ENCODE measurements around the gene RPS6KA3. TPM values are rescaled to one million over a fixed set of nuclear protein-coding genes. Genes with fewer than 3 reads are reported as not detected.

RPS6KA3 gene
- total and polyA plus RNA-seq, 9 of the 15 experiments (the other 6 are each of a cell fraction or from before 2014, with no cell fraction given) = 10.9 to 61.9 (median 37.4) TPM

GRCh38 chrX:20204351-20204750 lies 62.4 kb downstream of the RPS6KA3 start:
- Histone ChIP-seq H3K9me1 (ENCODE audit: control insufficient read depth, insufficient read depth, low read length) (no peaks in the 10 kb centered on the region), H3K36me3 (ENCODE audit: control insufficient read depth, insufficient read depth, low read length) (peaks cover 47% of the 10 kb centered on the region; the same call in 2 of the 3 replicates), H4K20me1 (replicated peaks; ENCODE audit: control insufficient read depth, insufficient read depth, low read length) (no peaks in the 10 kb centered on the region), H3K27ac (ENCODE audit: extremely low read depth, low read depth, low read length) (no peak overlapping the region), H2AFZ (ENCODE audit: low read depth, low read length) (no peak overlapping the region), H3K79me2 (ENCODE audit: control insufficient read depth, insufficient read depth, low read length) (no peaks in the 10 kb centered on the region), H3K4me3 (no peak overlapping the region), H3K9me3 (replicated peaks; ENCODE audit: control insufficient read depth, insufficient read depth, low read depth, low read length) (no peaks in the 10 kb centered on the region), H3K27me3 (ENCODE audit: control insufficient read depth in 2 of 2, insufficient read depth in 2 of 2, low read length in 2 of 2) (no peaks in the 10 kb centered on the region), H3K9ac (ENCODE audit: insufficient read depth in 1 of 2, low read depth in 2 of 2, low read length in 2 of 2) (no peak overlapping the region), H3K4me1 (replicated peaks in 1 of 2; ENCODE audit: control insufficient read depth in 2 of 2, insufficient read depth in 2 of 2, low read length in 2 of 2) (no peaks in the 10 kb centered on the region), H3K4me2 (ENCODE audit: insufficient read depth, low read length) (no peak overlapping the region)
- ATAC-seq (no peak), DNase-seq (ENCODE audit: extremely low read depth in 1 of 4, low spot score in 3 of 4) (no peak), FAIRE-seq (no peak)
- in situ Hi-C loops (cut with MboI) = no loop called here
- CTCF ChIA-PET (ENCODE audit: low intra/inter-chr PET ratio) = no interaction called here
- TF ChIP-seq NFATC3 (IDR thresholded peaks at IDR 0.05) (no peak), MXI1 (IDR thresholded peaks at IDR 0.05; ENCODE audit: low read depth, low read length) (no peak), ERF (CRISPR knock-in tag; IDR thresholded peaks at IDR 0.05) (no peak), ATF7 (IDR thresholded peaks at IDR 0.05) (no peak), MAFF (IDR thresholded peaks at IDR 0.05; ENCODE audit: low read length) (no peak), CTCF (IDR thresholded peaks at IDR 0.05 in 2 of 3, conservative IDR thresholded peaks at IDR 0.05 in 1 of 3; ENCODE audit: insufficient read depth in 2 of 3, low read depth in 1 of 3, low read length in 3 of 3) (no peak), FOXO4 (CRISPR knock-in tag; IDR thresholded peaks at IDR 0.05) (no peak), ZNF431 (CRISPR knock-in tag; IDR thresholded peaks at IDR 0.05) (no peak), ZNF639 (CRISPR knock-in tag; conservative IDR thresholded peaks at IDR 0.05 in 1 of 2, IDR thresholded peaks at IDR 0.05 in 1 of 2) (no peak), MECOM (CRISPR knock-in tag; IDR thresholded peaks at IDR 0.05) (no peak), SUPT5H (IDR thresholded peaks at IDR 0.05) (no peak), ZNF133 (CRISPR knock-in tag; IDR thresholded peaks at IDR 0.05) (no peak)
- intact Hi-C loops (cut with micrococcal nuclease) = no loop called here
- WGBS (ENCODE audit: insufficient coverage, low coverage, missing lambda C conversion rate) = 97% methylated on average over 3 of the region's 6 CpGs
- BruUV-seq (replicated peaks) = no TSS peak
- POLR2A ChIA-PET = no interaction called here
